ENCODE results near the gene SF3B3. TPM values are rescaled to one million over a fixed set of nuclear protein-coding genes. Genes with fewer than 3 reads are reported as not detected.

SF3B3 gene
- total RNA-seq, 2 donors from 2014 or later: 82.1 to 95.1 TPM

DNA sequence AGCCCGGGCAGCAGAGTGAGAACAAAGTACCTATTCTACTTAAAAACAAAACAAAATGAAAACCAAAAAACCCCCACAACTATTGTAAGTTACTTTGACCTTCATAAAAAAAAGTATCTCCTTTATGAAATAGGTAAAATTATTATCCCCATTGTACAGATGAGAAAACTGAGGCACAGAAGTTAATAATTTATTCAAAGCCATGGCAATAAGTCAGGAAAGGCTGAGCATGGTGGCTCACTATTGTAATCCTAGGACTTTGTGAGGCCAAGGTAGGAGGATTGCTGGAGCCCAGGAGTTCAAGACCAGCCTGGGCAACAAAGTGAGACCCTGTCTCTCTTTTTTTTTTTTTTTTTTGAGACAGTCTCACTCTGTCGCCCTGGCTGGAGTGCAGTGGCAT, 38.7 kb upstream of the SF3B3 start:
- no peaks in the 10 kb centered on the region for H3K9me3 ChIP-seq
- DNase-seq (ENCODE audit: low spot score): no peak
- H3K4me3 ChIP-seq: no peak overlapping the region
- TF ChIP-seq, protein P1, sequence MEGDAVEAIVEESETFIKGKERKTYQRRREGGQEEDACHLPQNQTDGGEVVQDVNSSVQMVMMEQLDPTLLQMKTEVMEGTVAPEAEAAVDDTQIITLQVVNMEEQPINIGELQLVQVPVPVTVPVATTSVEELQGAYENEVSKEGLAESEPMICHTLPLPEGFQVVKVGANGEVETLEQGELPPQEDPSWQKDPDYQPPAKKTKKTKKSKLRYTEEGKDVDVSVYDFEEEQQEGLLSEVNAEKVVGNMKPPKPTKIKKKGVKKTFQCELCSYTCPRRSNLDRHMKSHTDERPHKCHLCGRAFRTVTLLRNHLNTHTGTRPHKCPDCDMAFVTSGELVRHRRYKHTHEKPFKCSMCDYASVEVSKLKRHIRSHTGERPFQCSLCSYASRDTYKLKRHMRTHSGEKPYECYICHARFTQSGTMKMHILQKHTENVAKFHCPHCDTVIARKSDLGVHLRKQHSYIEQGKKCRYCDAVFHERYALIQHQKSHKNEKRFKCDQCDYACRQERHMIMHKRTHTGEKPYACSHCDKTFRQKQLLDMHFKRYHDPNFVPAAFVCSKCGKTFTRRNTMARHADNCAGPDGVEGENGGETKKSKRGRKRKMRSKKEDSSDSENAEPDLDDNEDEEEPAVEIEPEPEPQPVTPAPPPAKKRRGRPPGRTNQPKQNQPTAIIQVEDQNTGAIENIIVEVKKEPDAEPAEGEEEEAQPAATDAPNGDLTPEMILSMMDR (IDR thresholded peaks at IDR 0.05): no peak
- H3K27ac ChIP-seq: no peak overlapping the region
- no peaks in the 10 kb centered on the region for H3K27me3 ChIP-seq
- H3K36me3 ChIP-seq: peaks cover 35% of the 10 kb centered on the region
- H3K4me1 ChIP-seq: peaks cover 0 to 5% of the 10 kb centered on the region in 2 donors

- no peaks in the 10 kb centered on the region for H3K4me1 ChIP-seq
- peaks cover 23% of the 10 kb centered on the region for H3K36me3 ChIP-seq
- no peaks in the 10 kb centered on the region for H3K9me3 ChIP-seq
- DNase-seq (ENCODE audit: low spot score): no peak
- no peak overlapping the region for H3K4me3 ChIP-seq
- H3K27me3 ChIP-seq: no peaks in the 10 kb centered on the region
- H3K27ac ChIP-seq: no peak overlapping the region
- TF ChIP-seq, protein P1 (IDR thresholded peaks at IDR 0.05): no peak
Measured at GRCh38 chr16:70490261-70490660, 33.4 kb upstream of the SF3B3 start.

DNA sequence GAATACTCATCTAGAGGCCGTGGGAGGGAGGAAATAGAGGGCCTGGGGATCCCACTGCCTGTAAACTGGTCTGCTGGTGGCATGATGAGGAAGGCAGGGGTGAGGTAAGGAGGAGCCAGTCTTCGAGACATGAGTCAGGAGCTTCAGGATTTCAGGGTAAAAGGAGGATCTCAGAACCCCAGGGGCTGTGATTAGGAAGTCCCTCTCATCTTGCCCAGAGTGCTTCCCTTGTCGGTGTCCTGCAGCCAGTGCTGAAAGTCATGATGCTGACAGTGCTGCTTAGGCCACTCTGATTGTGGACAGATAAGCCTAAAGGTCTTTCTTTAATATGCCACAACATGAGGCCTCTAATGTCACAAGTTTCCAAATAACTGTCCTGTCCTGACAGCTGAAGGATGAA, 29.8 kb upstream of the SF3B3 start:
- H3K27me3 ChIP-seq: no peaks in the 10 kb centered on the region
- H3K36me3 ChIP-seq: peaks cover 49% of the 10 kb centered on the region
- H3K4me3 ChIP-seq: no peak overlapping the region
- no peak overlapping the region for H3K27ac ChIP-seq
- DNase-seq (ENCODE audit: low spot score): no peak
- no peaks in the 10 kb centered on the region for H3K9me3 ChIP-seq
- H3K4me1 ChIP-seq: no peaks in the 10 kb centered on the region
- TF ChIP-seq, protein P1 (IDR thresholded peaks at IDR 0.05): no peak

DNA sequence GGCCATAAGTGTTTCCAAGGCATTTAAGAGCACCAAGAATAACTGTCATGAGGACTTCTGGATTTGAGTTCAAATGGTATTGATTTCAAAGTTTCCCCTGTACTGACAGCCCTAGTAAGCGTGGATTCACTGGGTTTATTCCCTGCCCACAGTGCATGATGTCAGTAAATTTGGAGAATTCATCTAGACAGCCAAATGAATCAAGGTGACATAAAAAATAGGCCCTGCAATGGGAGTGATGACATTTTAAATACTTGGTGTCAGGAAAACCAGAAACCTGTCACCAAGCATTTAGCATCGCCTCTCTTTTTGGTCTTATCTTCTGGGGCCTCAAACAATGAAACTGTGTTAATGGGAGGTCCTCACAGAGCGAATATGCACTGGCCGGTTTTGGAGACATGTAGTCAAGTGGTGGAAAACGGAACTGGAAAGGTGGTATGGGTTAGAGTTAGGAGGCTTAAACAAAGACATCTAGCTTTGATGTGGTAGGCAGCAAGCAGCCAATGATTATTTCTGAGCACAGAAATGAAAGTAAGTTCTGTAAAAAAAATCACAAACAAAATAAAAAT, 29.3 kb upstream of the SF3B3 start:
- peaks cover 49% of the 10 kb centered on the region for H3K36me3 ChIP-seq

GRCh38 chr16:70494777-70495176, 28.8 kb upstream of the SF3B3 start:
- H3K4me1 ChIP-seq: no peaks in the 10 kb centered on the region
- H3K9me3 ChIP-seq: no peaks in the 10 kb centered on the region
- TF ChIP-seq, protein P1 (IDR thresholded peaks at IDR 0.05): no peak
- no peak overlapping the region for H3K4me3 ChIP-seq
- no peak overlapping the region for H3K27ac ChIP-seq
- DNase-seq (ENCODE audit: low spot score): no peak
- no peaks in the 10 kb centered on the region for H3K27me3 ChIP-seq
- H3K36me3 ChIP-seq: peaks cover 45% of the 10 kb centered on the region

More for the DNA sequence above, 29.3 kb upstream of the SF3B3 start:
- TF ChIP-seq, protein P1 (IDR thresholded peaks at IDR 0.05): no peak
- no peak for DNase-seq (ENCODE audit: low spot score)
- Histone ChIP-seq H3K4me1 (no peaks in the 10 kb centered on the region), H3K9me3 (no peaks in the 10 kb centered on the region), H3K27ac (no peak overlapping the region), H3K4me3 (no peak overlapping the region), H3K27me3 (no peaks in the 10 kb centered on the region)
